PC-9 (cell line): ENCODE measurements around the gene TP53RK.

Experiments used
- CTCF ChIP-seq: fragments of 200-600 bp; sonication (generic); conservative IDR thresholded peaks from 2 replicates; pipeline ENCODE4 v1.6.1; 2017; ENCODE audit warnings: mixed run types, antibody characterized with exemption, mild to moderate bottlenecking, moderate library complexity
- EZH2 ChIP-seq: fragments of 200-600 bp; sonication (generic); IDR thresholded peaks from 2 replicates; pipeline ENCODE4 v1.8.0; 2017; ENCODE audit warnings: antibody characterized with exemption, low read depth

GRCh38 chr20:46671866-46672542, 17.2 kb downstream of the TP53RK start:
- no peak for TF ChIP-seq CTCF
- no peak for TF ChIP-seq EZH2
